IMR-90 (cell line): ENCODE measurements around the gene KRT9. TPM values are rescaled to one million over a fixed set of nuclear protein-coding genes. Genes with fewer than 3 reads are reported as not detected.
A peak's percentile ranks its signal among the peaks of the same experiment; 100 is the strongest.

Experiments used
- ATAC-seq: fragments of 200-7000 bp; cut with Tn5 transposase; 2 replicates; pipeline ENCODE4 v1.9.1; 2020; ENCODE audit warnings: low read depth, mild to moderate bottlenecking, moderate library complexity
- BruUV-seq: library from RNA; stranded (reverse); fragments of 400-500 nt; replicated peaks from 2 replicates; lab custom pipeline; 2021; lab: Mats Ljungman, UMichigan
- CTCF ChIA-PET: fragments of 300-600 bp; formaldehyde crosslinking; extraction: SDS; loops from one replicate; lab custom pipeline; 2021; ENCODE audit warnings: antibody characterized with exemption; lab: Yijun Ruan, JAX
- POLR2A ChIA-PET: fragments of 300-600 bp; sonication (Branson Sonifier 250); formaldehyde crosslinking; loops from one replicate; lab custom pipeline; 2022; ENCODE audit warnings: antibody characterized with exemption; ENCODE audit not compliant: unreplicated experiment; lab: Charles Lee
- DNase-seq: peaks from one replicate; pipeline ENCODE4 v3.0.0; 2013
- H2AFZ ChIP-seq: replicated peaks from 2 replicates; pipeline ENCODE3; 2013; ENCODE audit warnings: low read length, mild to moderate bottlenecking; ENCODE audit not compliant: poor library complexity
- H2AK5ac ChIP-seq: 2 replicates; pipeline ENCODE4 v1.6.1; 2013; ENCODE audit warnings: low read depth, low read length, inconsistent platforms
- H2AK9ac ChIP-seq: replicated peaks from 2 replicates; pipeline ENCODE3; 2013; ENCODE audit warnings: mild to moderate bottlenecking, low read depth, low read length, moderate library complexity; ENCODE audit not compliant: poor library complexity
- H2BK120ac ChIP-seq: 2 replicates; pipeline ENCODE4 v1.6.1; 2013; ENCODE audit warnings: low read depth, low read length, inconsistent platforms
- H2BK15ac ChIP-seq: 3 replicates; pipeline ENCODE4 v1.6.1; 2013; ENCODE audit warnings: low read depth, low read length, inconsistent platforms
- H2BK20ac ChIP-seq: 2 replicates; pipeline ENCODE4 v1.6.1; 2013; ENCODE audit warnings: low read depth, mild to moderate bottlenecking, inconsistent platforms, low read length, moderate library complexity
- H2BK5ac ChIP-seq: 2 replicates; pipeline ENCODE4 v1.6.1; 2013; ENCODE audit warnings: mild to moderate bottlenecking, low read depth, low read length, inconsistent platforms; ENCODE audit not compliant: poor library complexity, severe bottlenecking
- H3K14ac ChIP-seq: replicated peaks from 2 replicates; pipeline ENCODE4 v1.6.1; 2013; ENCODE audit warnings: low read depth, low read length, inconsistent platforms
- H3K18ac ChIP-seq: 2 replicates; pipeline ENCODE4 v1.6.1; 2013; ENCODE audit warnings: low read depth, low read length, control low read depth
- H3K23ac ChIP-seq: 2 replicates; pipeline ENCODE4 v1.6.1; 2013; ENCODE audit warnings: low read depth, low read length, inconsistent platforms
- H3K27ac ChIP-seq: 2 replicates; pipeline ENCODE4 v1.5.1; 2013; ENCODE audit warnings: mild to moderate bottlenecking, control low read depth, low read length; ENCODE audit not compliant: insufficient read depth
- H3K27me3 ChIP-seq: 2 replicates; pipeline ENCODE4 v1.6.1; 2013; ENCODE audit warnings: low read length; ENCODE audit not compliant: control insufficient read depth, insufficient read depth
- H3K36me3 ChIP-seq: 2 replicates; pipeline ENCODE4 v1.6.1; 2013; ENCODE audit warnings: low read length, mixed read lengths; ENCODE audit not compliant: control insufficient read depth, insufficient read depth
- H3K4ac ChIP-seq: 2 replicates; pipeline ENCODE4 v1.6.1; 2013; ENCODE audit warnings: low read depth, low read length, inconsistent platforms
- H3K4me1 ChIP-seq: 2 replicates; pipeline ENCODE4 v1.6.1; 2013; ENCODE audit warnings: low read length, mixed read lengths; ENCODE audit not compliant: control insufficient read depth, insufficient read depth
- H3K4me2 ChIP-seq: 2 replicates; pipeline ENCODE4 v1.6.1; 2013; ENCODE audit warnings: low read depth, mild to moderate bottlenecking, control low read depth, low read length, moderate library complexity
- H3K4me3 ChIP-seq: 2 replicates; pipeline ENCODE4 v1.5.1; 2013; ENCODE audit warnings: low read depth, mild to moderate bottlenecking, control low read depth, low read length, moderate library complexity; ENCODE audit not compliant: insufficient read depth
- H3K56ac ChIP-seq: 2 replicates; pipeline ENCODE4 v1.6.1; 2013; ENCODE audit warnings: low read length, inconsistent platforms; ENCODE audit not compliant: insufficient read depth; ENCODE audit errors: extremely low read depth
- H3K79me1 ChIP-seq, 2 experiments: 2 replicates each; pipeline ENCODE4 v1.6.1; 2013; ENCODE audit warnings: low read length in 2 of 2, inconsistent platforms in 1 of 2, low read depth in 1 of 2
- H3K9ac ChIP-seq: 2 replicates; pipeline ENCODE4 v1.6.1; 2013; ENCODE audit warnings: low read depth, low read length, control low read depth
- H3K9me1 ChIP-seq: 2 replicates; pipeline ENCODE4 v1.6.1; 2013; ENCODE audit warnings: low read length, inconsistent platforms; ENCODE audit not compliant: insufficient read depth
- H3K9me3 ChIP-seq: 2 replicates; pipeline ENCODE4 v1.6.1; 2013; ENCODE audit warnings: low read length; ENCODE audit not compliant: control insufficient read depth, insufficient read depth
- H4K20me1 ChIP-seq: 2 replicates; pipeline ENCODE4 v1.6.1; 2013; ENCODE audit warnings: low read length, inconsistent platforms; ENCODE audit not compliant: insufficient read depth
- H4K5ac ChIP-seq: 2 replicates; pipeline ENCODE4 v1.6.1; 2013; ENCODE audit warnings: mild to moderate bottlenecking, low read depth, low read length, control low read depth
- H4K8ac ChIP-seq, 2 experiments: 2 replicates each; pipeline ENCODE4 v1.6.1; 2013; ENCODE audit warnings: low read depth in 2 of 2, low read length in 2 of 2, control low read depth in 1 of 2, inconsistent platforms in 1 of 2
- H4K91ac ChIP-seq: 2 replicates; pipeline ENCODE4 v1.6.1; 2013; ENCODE audit warnings: low read depth, low read length, inconsistent platforms; ENCODE audit not compliant: insufficient read depth
- MXI1 ChIP-seq: IDR thresholded peaks from 2 replicates; pipeline ENCODE4 v1.6.1; 2012; ENCODE audit warnings: low read depth, mild to moderate bottlenecking, low read length, moderate library complexity, borderline replicate concordance
- NFE2L2 ChIP-seq: fragments of 150-350 bp; IDR thresholded peaks from 2 replicates; pipeline ENCODE4 v1.6.1; 2016; ENCODE audit warnings: low read depth, mild to moderate bottlenecking, low read length
- POLR2A ChIP-seq: IDR thresholded peaks from 2 replicates; pipeline ENCODE4 v1.6.1; 2012; ENCODE audit warnings: mild to moderate bottlenecking, low read depth, low read length
- RCOR1 ChIP-seq: IDR thresholded peaks from 2 replicates; pipeline ENCODE4 v1.6.1; 2012; ENCODE audit warnings: mild to moderate bottlenecking, low read length, improper control_type of control experiment; ENCODE audit not compliant: insufficient replicate concordance
- RFX5 ChIP-seq: IDR thresholded peaks from 2 replicates; pipeline ENCODE4 v1.8.0; 2012; ENCODE audit warnings: low read depth, mild to moderate bottlenecking, low read length, moderate library complexity
- SMC3 ChIP-seq: fragments of 150-350 bp; IDR thresholded peaks from 2 replicates; pipeline ENCODE4 v1.6.1; 2016; ENCODE audit warnings: low read depth, mild to moderate bottlenecking, antibody characterized with exemption, low read length, moderate library complexity
- WGBS, 2 experiments: methylation state at CpG; one replicate each; pipeline versions ENCODE4 v1.1.5 to v1.1.7; 2013; ENCODE audit warnings: missing lambda C conversion rate in 2 of 2; ENCODE audit not compliant: insufficient read length in 1 of 2; ENCODE audit errors: extremely low coverage in 2 of 2; 5-methylcytosine and 5-hydroxymethylcytosine counted together
- dilution Hi-C: fragments of 300-500 bp; cut with HindIII; formaldehyde crosslinking; loops from one replicate; pipeline ENCODE4 v1.14.3; 2018; ENCODE audit warnings: low sequenced_read_pairs; ENCODE audit not compliant: unreplicated experiment
- in situ Hi-C: fragments of 300-500 bp; cut with MboI; formaldehyde crosslinking; loops from 3 replicates; pipeline ENCODE4 v1.14.3; 2019; ENCODE audit warnings: low sequenced_read_pairs, inconsistent platforms, mixed read lengths
- intact Hi-C: fragments of 100-400 bp; cut with micrococcal nuclease; formaldehyde crosslinking; loops from 2 replicates; pipeline ENCODE4 v1.10.0; 2022
- polyA plus RNA-seq, 3 experiments: library from polyadenylated mRNA; depleted of rRNA; stranded (reverse); fragments of >200 nt; gene quantifications; 2 replicates each; pipeline ENCODE4 v1.2.3, GENCODE V29; 2012; ENCODE audit warnings: low replicate concordance in 1 of 3
- total RNA-seq: library from RNA; depleted of rRNA; stranded (reverse); fragments of >200 nt; gene quantifications from 2 replicates; pipeline ENCODE4 v1.2.3, GENCODE V29; 2012

KRT9 gene
- total and polyA plus RNA-seq, 2 of the 4 experiments (the other 2 are of a cell fraction): not detected

DNA sequence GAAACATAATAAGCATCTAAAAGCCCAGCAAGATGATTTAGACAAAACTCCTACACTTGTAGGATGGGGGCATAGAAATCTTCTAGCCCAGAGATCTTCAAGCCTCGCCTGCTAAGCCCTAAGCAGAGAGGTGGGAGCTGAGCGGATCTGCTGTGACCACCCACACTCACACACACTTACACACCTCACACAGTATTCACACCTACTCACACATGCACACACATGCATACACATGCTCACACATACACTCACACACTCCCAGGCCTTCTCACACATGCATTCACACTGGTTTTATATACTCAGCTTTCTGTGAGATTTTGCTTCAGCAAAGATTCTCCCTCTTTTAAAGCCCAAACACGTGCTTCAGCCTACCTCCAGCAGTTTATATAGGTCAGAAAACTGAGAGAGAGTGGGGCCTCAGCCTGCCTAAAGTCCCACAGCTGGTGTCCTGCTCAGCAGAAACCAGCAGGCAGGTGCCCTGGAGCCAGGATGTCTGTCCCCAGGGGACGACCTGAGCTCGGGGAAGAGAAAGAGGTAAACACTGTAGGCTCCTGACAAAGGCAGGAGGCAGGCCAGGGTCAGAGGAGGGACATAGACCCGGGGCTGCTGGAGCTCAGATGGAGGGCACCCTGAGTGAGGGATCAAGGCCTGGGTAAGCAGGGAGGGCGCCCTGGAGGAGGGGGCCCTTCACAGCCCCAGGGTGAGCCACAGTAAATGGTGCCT lies 31.7 kb downstream of the KRT9 start:
- Histone ChIP-seq H3K4me2 (no peak overlapping the region), H3K79me1 (no peaks in the 10 kb centered on the region), H2AK5ac (peak overlapping the region; percentile 73), H3K9me3 (no peaks in the 10 kb centered on the region), H2BK120ac (peak overlapping the region; percentile 32; the same call in 1 of the 2 replicates), H4K5ac (no peak overlapping the region), H3K27me3 (no peaks in the 10 kb centered on the region), H3K4me1 (peaks cover 20% of the 10 kb centered on the region), H3K14ac (peak overlapping the region; percentile 76), H3K36me3 (no peaks in the 10 kb centered on the region), H3K18ac (no peak overlapping the region; the same call in none of the 2 replicates), H4K91ac (peak overlapping the region; percentile 58), H3K23ac (no peak overlapping the region), H2AK9ac (peak overlapping the region; percentile 38), H3K9ac (no peak overlapping the region), H3K56ac (no peak overlapping the region), H3K4ac (peak overlapping the region; percentile 46; the same call in 1 of the 2 replicates), H2BK5ac (no peak overlapping the region), H4K8ac (no peak overlapping the region; a peak in 1 of 4 replicates), H2AFZ (peak overlapping the region; percentile 49), H4K20me1 (no peaks in the 10 kb centered on the region), H3K4me3 (no peak overlapping the region), H3K27ac (no peak overlapping the region), H2BK15ac (peak overlapping the region; percentile 35; the same call in 1 of the 3 replicates), H3K9me1 (peaks cover 11% of the 10 kb centered on the region), H2BK20ac (no peak overlapping the region; the same call in 1 of the 2 replicates)
- ChIA-PET POLR2A (interaction anchor here (0.6 kb wide), 1 partner anchor 124 kb away, joined by 7 read pairs; no protein-coding TSS in a partner anchor), CTCF (no interaction called here)
- intact Hi-C loops (no loop called here), in situ Hi-C loops (no loop called here), dilution Hi-C loops (no loop called here)
- ATAC-seq (no peak), DNase-seq (no peak)
- no TSS peak for BruUV-seq
- TF ChIP-seq MXI1: no peak
- no peak for TF ChIP-seq POLR2A
- TF ChIP-seq SMC3: no peak
- TF ChIP-seq NFE2L2: no peak
- no peak for TF ChIP-seq RFX5
- no peak for TF ChIP-seq RCOR1
- 48% methylated on average over 3 of the region's 7 CpGs; no CpG with 5 or more reads in 1 of the 2 experiments for WGBS, 2 experiments
